ENCODE measurements around the gene PI4K2B. TPM values are rescaled to one million over a fixed set of nuclear protein-coding genes. Genes with fewer than 3 reads are reported as not detected.

PI4K2B gene
- total and polyA plus RNA-seq, 3 experiments from 2014 or later: 9.7 to 38.9 (median 38.1) TPM

DNA sequence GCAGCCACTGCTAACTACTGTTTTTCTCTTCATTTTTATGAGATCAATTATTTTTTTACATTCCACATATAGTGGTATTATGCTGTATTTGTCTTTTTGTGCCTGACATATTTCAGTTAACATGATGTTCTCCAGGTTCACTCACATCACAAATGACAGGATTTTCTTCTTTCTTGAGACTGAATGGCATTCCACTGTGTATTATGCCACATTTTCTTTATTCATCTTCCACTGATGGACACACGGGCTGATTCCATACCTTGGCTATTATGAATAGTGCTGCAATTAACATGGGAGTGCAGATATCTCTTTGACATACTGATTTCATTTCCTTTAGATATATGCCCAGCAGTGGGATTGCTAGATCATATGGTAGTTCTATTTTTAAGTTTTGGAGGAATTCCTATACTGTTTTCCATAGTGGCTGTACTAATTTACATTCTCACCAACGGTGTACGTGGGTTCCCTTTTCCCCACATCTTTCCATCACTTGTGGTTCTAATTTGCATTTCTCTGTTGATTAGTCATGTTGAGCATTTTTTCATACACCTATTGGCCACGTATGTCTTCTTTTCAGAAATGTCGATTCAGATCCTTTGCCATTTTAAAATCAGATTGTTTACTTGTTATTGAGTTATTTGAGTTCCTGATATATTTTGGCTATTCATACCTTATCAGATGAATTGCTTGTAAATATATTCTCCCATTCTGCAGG lies 63.9 kb downstream of the PI4K2B start:
- Histone ChIP-seq H3K9me3 (ENCODE audit: low read length) (no peaks in the 10 kb centered on the region), H3K27ac (ENCODE audit: low read depth, low read length) (no peak overlapping the region), H3K4me3 (ENCODE audit: low read length) (no peak overlapping the region), H3K27me3 (ENCODE audit: insufficient read depth, low read length, poor library complexity, severe bottlenecking) (no peaks in the 10 kb centered on the region), H3K4me1 (ENCODE audit: insufficient read depth, low read length) (no peaks in the 10 kb centered on the region), H3K36me3 (ENCODE audit: insufficient read depth, low read length) (no peaks in the 10 kb centered on the region)
- ChIA-PET CTCF (no interaction called here), POLR2A (no interaction called here)
- peaks cover 13 to 45% of the 10 kb centered on the region in 2 donors for H3K27me3 Mint-ChIP-seq
- no peaks in the 10 kb centered on the region for H3K4me1 Mint-ChIP-seq
- peak overlapping the region in 1 of 8 donors; percentile 2 for H3K27ac Mint-ChIP-seq
- H3K4me3 Mint-ChIP-seq: no peak overlapping the region
- no peaks in the 10 kb centered on the region for H3K9me3 Mint-ChIP-seq
- DNase-seq: no peak
- H3K36me3 Mint-ChIP-seq: no peaks in the 10 kb centered on the region

DNA sequence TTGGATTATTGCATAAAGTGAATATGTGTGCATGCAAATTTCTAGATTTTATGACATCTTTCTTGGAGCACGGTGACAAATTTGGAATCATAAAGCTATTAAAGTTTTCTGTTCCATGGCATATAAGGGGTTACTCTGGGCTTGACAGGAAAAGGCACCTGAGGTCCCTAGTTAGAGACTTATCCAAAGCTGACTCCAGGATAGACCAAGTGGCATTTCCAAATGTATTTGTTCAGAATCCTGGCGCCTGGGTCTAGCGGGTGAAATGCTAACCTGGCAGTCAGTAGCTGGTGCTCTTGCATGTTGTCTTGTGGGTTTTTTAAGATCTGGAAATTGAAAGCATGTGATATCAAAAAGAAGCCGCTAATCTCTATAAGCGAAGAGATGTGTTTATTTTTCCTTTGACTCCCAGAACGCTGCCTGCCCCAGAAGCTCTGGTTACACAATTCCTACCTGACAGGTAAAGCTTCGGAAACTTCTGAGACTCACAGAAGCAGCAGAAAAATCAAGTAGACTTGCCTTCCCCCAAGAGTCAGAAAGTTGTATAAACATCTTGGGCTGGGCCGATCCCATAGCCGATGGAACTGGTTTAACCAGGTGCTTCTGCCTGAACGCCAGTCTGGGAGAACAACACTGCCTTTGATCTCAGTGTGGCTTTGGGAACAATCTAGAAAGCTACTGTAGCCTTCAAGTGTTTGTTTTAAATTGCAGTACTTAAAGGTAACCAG lies 65.8 kb downstream of the PI4K2B start:
- Histone ChIP-seq H3K4me1 (ENCODE audit: insufficient read depth, low read length) (no peaks in the 10 kb centered on the region), H3K9me3 (ENCODE audit: low read length) (no peaks in the 10 kb centered on the region), H3K36me3 (ENCODE audit: insufficient read depth, low read length) (no peaks in the 10 kb centered on the region), H3K4me3 (ENCODE audit: low read length) (no peak overlapping the region), H3K27me3 (ENCODE audit: insufficient read depth, low read length, poor library complexity, severe bottlenecking) (no peaks in the 10 kb centered on the region), H3K27ac (ENCODE audit: low read depth, low read length) (no peak overlapping the region)
- no peak for DNase-seq
- Mint-ChIP-seq H3K36me3 (no peaks in the 10 kb centered on the region), H3K4me3 (no peak overlapping the region), H3K27me3 (peaks cover 11 to 43% of the 10 kb centered on the region in 2 donors), H3K27ac (no peak overlapping the region), H3K4me1 (no peaks in the 10 kb centered on the region), H3K9me3 (no peaks in the 10 kb centered on the region)
- POLR2A ChIA-PET: no interaction called here
- CTCF ChIA-PET: interaction anchor here (0.8 kb wide), 1 partner anchor 13 kb away, joined by 6 read pairs; the partner anchor contains the start of gene ZCCHC4

DNA sequence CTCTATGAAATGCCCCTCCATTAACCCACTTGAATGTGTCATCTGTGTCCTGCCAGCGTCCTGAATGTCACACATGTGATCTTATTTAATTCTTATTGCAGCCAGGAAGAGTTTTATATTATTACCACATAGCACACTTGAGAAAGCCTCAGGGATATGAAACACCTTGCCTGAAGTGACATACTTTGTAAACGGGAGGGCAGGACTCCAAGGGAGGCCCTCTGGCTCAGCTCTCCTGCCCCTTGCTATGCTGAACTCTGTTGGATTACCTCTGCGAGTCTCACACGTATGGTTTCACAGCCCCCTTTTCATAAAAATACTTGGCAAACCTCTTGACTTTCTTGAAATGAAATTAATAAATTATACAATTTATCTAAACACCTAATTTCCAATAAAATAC lies 67.6 kb downstream of the PI4K2B start:
- no peaks in the 10 kb centered on the region for H3K4me1 Mint-ChIP-seq
- Histone ChIP-seq H3K27me3 (ENCODE audit: insufficient read depth, low read length, poor library complexity, severe bottlenecking) (no peaks in the 10 kb centered on the region), H3K9me3 (ENCODE audit: low read length) (no peaks in the 10 kb centered on the region), H3K4me1 (ENCODE audit: insufficient read depth, low read length) (no peaks in the 10 kb centered on the region), H3K4me3 (ENCODE audit: low read length) (no peak overlapping the region), H3K27ac (ENCODE audit: low read depth, low read length) (no peak overlapping the region), H3K36me3 (ENCODE audit: insufficient read depth, low read length) (no peaks in the 10 kb centered on the region)
- ChIA-PET CTCF (interaction anchor here (1.6 kb wide), 1 partner anchor 11 kb away, joined by 6 read pairs; the partner anchor contains the start of gene ZCCHC4), POLR2A (no interaction called here)
- no peaks in the 10 kb centered on the region for H3K36me3 Mint-ChIP-seq
- DNase-seq: no peak
- H3K9me3 Mint-ChIP-seq: no peaks in the 10 kb centered on the region
- no peak overlapping the region for H3K4me3 Mint-ChIP-seq
- H3K27me3 Mint-ChIP-seq: peaks cover 11 to 40% of the 10 kb centered on the region in 2 donors
- H3K27ac Mint-ChIP-seq: no peak overlapping the region

DNA sequence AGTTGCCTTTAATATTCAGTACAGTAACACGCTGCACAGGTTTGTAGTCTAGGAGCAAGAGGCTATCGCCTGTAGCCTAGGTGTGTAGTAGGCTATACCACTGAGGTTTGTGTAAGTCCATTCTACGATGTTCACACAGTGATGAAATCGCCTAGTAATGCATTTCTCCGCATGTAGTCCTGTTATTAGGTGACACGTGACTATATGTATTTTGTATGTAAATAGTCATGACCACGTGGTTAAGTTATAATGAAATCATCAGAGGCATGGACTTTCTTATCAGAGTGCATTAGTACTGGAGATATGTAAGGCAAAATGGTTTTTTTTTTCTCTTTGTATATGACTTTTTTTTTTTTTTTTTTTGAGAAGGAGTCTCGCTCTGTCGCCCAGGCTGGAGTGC lies 68.8 kb downstream of the PI4K2B start:
- Histone ChIP-seq H3K9me3 (ENCODE audit: low read length) (no peaks in the 10 kb centered on the region), H3K36me3 (ENCODE audit: insufficient read depth, low read length) (no peaks in the 10 kb centered on the region), H3K4me1 (ENCODE audit: insufficient read depth, low read length) (no peaks in the 10 kb centered on the region), H3K27me3 (ENCODE audit: insufficient read depth, low read length, poor library complexity, severe bottlenecking) (no peaks in the 10 kb centered on the region), H3K27ac (ENCODE audit: low read depth, low read length) (no peak overlapping the region), H3K4me3 (ENCODE audit: low read length) (no peak overlapping the region)
- Mint-ChIP-seq H3K36me3 (no peaks in the 10 kb centered on the region), H3K4me3 (no peak overlapping the region), H3K4me1 (no peaks in the 10 kb centered on the region), H3K9me3 (no peaks in the 10 kb centered on the region), H3K27ac (peak overlapping the region in 1 of 8 donors; percentile 21), H3K27me3 (peaks cover 12 to 49% of the 10 kb centered on the region in 2 donors)
- CTCF ChIA-PET: interaction anchor here (1.6 kb wide), 1 partner anchor 10 kb away, joined by 6 read pairs; the partner anchor contains the start of gene ZCCHC4
- POLR2A ChIA-PET: no interaction called here
- DNase-seq: no peak

DNA sequence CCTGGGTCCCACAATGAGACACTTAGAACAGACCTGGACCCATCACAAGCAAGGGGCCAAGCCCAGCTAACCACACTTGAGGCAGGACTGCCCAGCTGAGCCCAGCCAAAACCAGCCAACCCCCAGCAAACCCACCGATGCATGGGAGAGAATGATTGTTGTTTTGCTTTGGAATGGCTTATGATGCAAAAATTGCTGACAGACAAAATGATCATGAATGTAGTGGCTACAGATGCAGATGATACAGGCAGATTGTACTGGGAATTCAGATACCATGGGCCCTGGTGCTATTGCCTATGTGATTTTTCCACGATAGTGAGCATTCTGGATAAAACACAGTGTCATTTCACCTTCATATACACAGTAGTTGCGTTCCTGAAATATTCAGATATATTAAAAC lies 69.7 kb downstream of the PI4K2B start:
- ChIA-PET POLR2A (no interaction called here), CTCF (interaction anchor here (1.4 kb wide), 1 partner anchor 9 kb away, joined by 8 read pairs; the partner anchor contains the start of gene ZCCHC4)
- H3K27me3 Mint-ChIP-seq: peaks cover 12 to 51% of the 10 kb centered on the region in 2 donors
- H3K9me3 Mint-ChIP-seq: no peaks in the 10 kb centered on the region
- no peak overlapping the region for H3K4me3 Mint-ChIP-seq
- H3K27ac Mint-ChIP-seq: no peak overlapping the region
- H3K4me1 Mint-ChIP-seq: no peaks in the 10 kb centered on the region
- H3K9me3 ChIP-seq (ENCODE audit: low read length): no peaks in the 10 kb centered on the region
- H3K27ac ChIP-seq (ENCODE audit: low read depth, low read length): no peak overlapping the region
- no peaks in the 10 kb centered on the region for H3K4me1 ChIP-seq (ENCODE audit: insufficient read depth, low read length)
- DNase-seq: no peak
- no peaks in the 10 kb centered on the region for H3K36me3 Mint-ChIP-seq
- H3K36me3 ChIP-seq (ENCODE audit: insufficient read depth, low read length): no peaks in the 10 kb centered on the region
- no peaks in the 10 kb centered on the region for H3K27me3 ChIP-seq (ENCODE audit: insufficient read depth, low read length, poor library complexity, severe bottlenecking)
- H3K4me3 ChIP-seq (ENCODE audit: low read length): no peak overlapping the region

DNA sequence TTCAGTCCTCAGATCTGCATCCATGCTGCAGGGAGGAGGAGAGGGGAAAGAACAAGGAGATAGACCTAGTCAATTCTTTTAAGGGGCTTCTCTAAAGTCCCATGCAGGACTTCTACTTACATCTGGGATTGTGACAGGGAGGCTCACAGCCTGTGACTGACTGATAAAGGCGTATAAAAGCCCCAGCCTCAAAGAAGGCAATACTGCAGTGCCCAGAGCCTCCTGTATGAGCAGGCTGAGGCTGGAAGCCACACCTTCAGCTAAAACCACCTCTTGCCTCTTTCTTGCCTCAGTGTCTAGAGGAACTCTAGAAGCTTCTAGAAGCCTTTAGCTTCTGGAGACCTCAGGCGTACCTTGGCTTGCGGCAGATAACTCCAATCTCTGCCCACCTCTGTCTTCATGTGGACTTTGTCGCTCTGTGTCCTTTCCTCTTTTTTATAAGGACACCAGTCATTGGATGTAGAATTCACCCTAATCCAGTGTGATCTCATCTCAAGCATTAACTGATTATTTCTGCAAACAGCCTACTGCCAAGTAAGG lies 72.8 kb downstream of the PI4K2B start:
- peaks cover 0 to 1% (median 0%) of the 10 kb centered on the region in 3 donors for H3K4me1 Mint-ChIP-seq
- H3K27ac Mint-ChIP-seq: no peak overlapping the region
- H3K9me3 ChIP-seq (ENCODE audit: low read length): no peaks in the 10 kb centered on the region
- no peaks in the 10 kb centered on the region for H3K4me1 ChIP-seq (ENCODE audit: insufficient read depth, low read length)
- H3K27ac ChIP-seq (ENCODE audit: low read depth, low read length): no peak overlapping the region
- no peak for DNase-seq
- no peak overlapping the region for H3K4me3 ChIP-seq (ENCODE audit: low read length)
- no peaks in the 10 kb centered on the region for H3K36me3 Mint-ChIP-seq
- POLR2A ChIA-PET: no interaction called here
- H3K4me3 Mint-ChIP-seq: no peak overlapping the region
- H3K27me3 Mint-ChIP-seq: peaks cover 5 to 35% of the 10 kb centered on the region in 2 donors
- CTCF ChIA-PET: no interaction called here
- H3K27me3 ChIP-seq (ENCODE audit: insufficient read depth, low read length, poor library complexity, severe bottlenecking): no peaks in the 10 kb centered on the region
- H3K9me3 Mint-ChIP-seq: no peaks in the 10 kb centered on the region
- no peaks in the 10 kb centered on the region for H3K36me3 ChIP-seq (ENCODE audit: insufficient read depth, low read length)

DNA sequence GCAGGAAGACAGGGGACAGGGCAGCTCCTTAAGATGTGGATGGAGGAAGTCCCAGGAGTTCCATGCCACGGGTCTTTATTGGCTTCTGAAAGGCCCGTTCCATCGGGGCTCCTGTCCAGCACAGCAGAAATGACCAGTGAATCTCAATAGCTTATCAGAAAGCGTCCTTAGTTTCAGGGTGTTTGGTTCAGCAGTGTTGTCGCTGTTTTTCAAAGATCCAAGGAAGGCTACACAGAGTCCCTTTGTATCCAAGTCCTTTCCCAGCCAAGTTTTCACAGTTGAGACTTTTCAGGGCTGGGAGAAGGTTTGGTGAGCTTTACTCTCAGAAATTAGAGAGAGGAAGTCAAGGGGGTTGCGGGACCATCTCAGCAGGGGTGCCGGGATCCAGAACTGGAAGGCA lies 73.8 kb downstream of the PI4K2B start:
- CTCF ChIA-PET: no interaction called here
- no peaks in the 10 kb centered on the region for H3K9me3 Mint-ChIP-seq
- H3K4me1 Mint-ChIP-seq: peaks cover 0 to 5% (median 4%) of the 10 kb centered on the region in 3 donors
- Histone ChIP-seq H3K9me3 (ENCODE audit: low read length) (no peaks in the 10 kb centered on the region), H3K36me3 (ENCODE audit: insufficient read depth, low read length) (no peaks in the 10 kb centered on the region), H3K4me1 (ENCODE audit: insufficient read depth, low read length) (peaks cover 5% of the 10 kb centered on the region), H3K27ac (ENCODE audit: low read depth, low read length) (no peak overlapping the region), H3K4me3 (ENCODE audit: low read length) (no peak overlapping the region), H3K27me3 (ENCODE audit: insufficient read depth, low read length, poor library complexity, severe bottlenecking) (no peaks in the 10 kb centered on the region)
- H3K4me3 Mint-ChIP-seq: no peak overlapping the region
- peaks cover 0 to under 1% (median 0%) of the 10 kb centered on the region in 3 donors for H3K36me3 Mint-ChIP-seq
- peaks cover 5 to 31% of the 10 kb centered on the region in 2 donors for H3K27me3 Mint-ChIP-seq
- POLR2A ChIA-PET: no interaction called here
- DNase-seq: no peak
- peak overlapping the region in 1 of 8 donors; percentile 71 for H3K27ac Mint-ChIP-seq

DNA sequence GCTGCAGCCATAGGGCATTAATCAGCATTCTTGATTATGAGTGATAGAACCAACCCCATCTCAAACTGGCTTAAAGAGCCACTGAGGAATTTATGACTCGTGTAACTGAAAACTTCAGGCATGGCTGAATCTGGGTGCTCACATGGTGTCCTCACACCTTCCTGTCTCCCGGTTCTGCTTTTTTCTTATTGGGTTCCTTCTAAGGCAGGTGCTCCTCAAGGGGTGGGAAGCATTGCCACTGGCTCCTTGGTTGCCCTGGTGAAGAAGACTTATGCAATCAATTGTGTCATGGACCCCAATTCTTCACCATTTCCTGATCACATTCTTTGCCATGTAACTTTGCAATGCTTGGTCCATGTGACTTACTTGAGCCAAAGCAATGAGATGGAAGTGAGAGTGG lies 74.5 kb downstream of the PI4K2B start:
- ChIA-PET CTCF (no interaction called here), POLR2A (no interaction called here)
- no peaks in the 10 kb centered on the region for H3K9me3 ChIP-seq (ENCODE audit: low read length)
- Mint-ChIP-seq H3K36me3 (peaks cover 0 to 3% (median 0%) of the 10 kb centered on the region in 3 donors), H3K4me1 (peaks cover 0 to 12% (median 8%) of the 10 kb centered on the region in 3 donors), H3K9me3 (no peaks in the 10 kb centered on the region), H3K4me3 (no peak overlapping the region), H3K27me3 (peaks cover 5 to 28% of the 10 kb centered on the region in 2 donors), H3K27ac (no peak overlapping the region)
- no peaks in the 10 kb centered on the region for H3K36me3 ChIP-seq (ENCODE audit: insufficient read depth, low read length)
- no peak overlapping the region for H3K27ac ChIP-seq (ENCODE audit: low read depth, low read length)
- H3K4me1 ChIP-seq (ENCODE audit: insufficient read depth, low read length): peaks cover 8% of the 10 kb centered on the region
- H3K4me3 ChIP-seq (ENCODE audit: low read length): no peak overlapping the region
- DNase-seq: no peak
- no peaks in the 10 kb centered on the region for H3K27me3 ChIP-seq (ENCODE audit: insufficient read depth, low read length, poor library complexity, severe bottlenecking)

Measured in CD8-positive, alpha-beta memory T cell (primary cell).